OCI-LY3 (cell line): ENCODE results near the gene FGF11.

ENCODE experiments used
- H2AFZ ChIP-seq: fragments of 200-600, 300-600 bp; shearing (Covaris generic); 2 replicates; pipeline ENCODE4 v1.6.0; 2014; ENCODE audit warnings: antibody characterized with exemption, low read depth, low read length
- H3K27ac ChIP-seq: fragments of 200-600, 300-600 bp; sonication (generic); 2 replicates; pipeline ENCODE4 v1.5.1; 2014; ENCODE audit warnings: mild to moderate bottlenecking, low read length, moderate library complexity, mixed read lengths
- H3K27me3 ChIP-seq: fragments of 200-600, 300-600 bp; sonication (generic); 2 replicates; pipeline ENCODE4 v1.6.1; 2014; ENCODE audit warnings: low read depth, low read length, mixed read lengths
- H3K36me3 ChIP-seq: fragments of 200-600, 300-600 bp; sonication (generic); replicated peaks from 2 replicates; pipeline ENCODE3; 2014; ENCODE audit warnings: low read depth, low read length, mixed read lengths
- H3K4me1 ChIP-seq: fragments of 300-600, 200-600 bp; sonication (generic); 2 replicates; pipeline ENCODE4 v1.6.1; 2014; ENCODE audit warnings: low read length, mixed read lengths
- H3K4me2 ChIP-seq: fragments of 200-600, 300-600 bp; sonication (generic); 2 replicates; pipeline ENCODE4 v1.6.1; 2014; ENCODE audit warnings: low read length, mixed read lengths
- H3K4me3 ChIP-seq: fragments of 300-600, 200-600 bp; sonication (generic); 2 replicates; pipeline ENCODE4 v1.5.1; 2014; ENCODE audit warnings: antibody characterized with exemption, mild to moderate bottlenecking, low read length, moderate library complexity
- H3K79me2 ChIP-seq: fragments of 300-600, 200-600 bp; shearing (Covaris generic); 2 replicates; pipeline ENCODE4 v1.6.1; 2014; ENCODE audit warnings: mild to moderate bottlenecking, low read length, mixed read lengths
- H3K9ac ChIP-seq: fragments of 300-600, 200-600 bp; shearing (Covaris generic); 2 replicates; pipeline ENCODE4 v1.6.0; 2014; ENCODE audit warnings: mild to moderate bottlenecking, low read length, moderate library complexity
- H3K9me3 ChIP-seq: fragments of 200-600, 300-600 bp; shearing (Covaris generic); 2 replicates; pipeline ENCODE4 v1.6.1; 2014; ENCODE audit warnings: low read length, mixed read lengths; ENCODE audit not compliant: insufficient read depth
- H4K20me1 ChIP-seq: fragments of 200-600, 300-600 bp; sonication (generic); 2 replicates; pipeline ENCODE4 v1.6.1; 2016; ENCODE audit warnings: low read length, mixed read lengths; ENCODE audit not compliant: insufficient read depth
- CTCF ChIP-seq: fragments of 200-600, 300-600 bp; sonication (generic); IDR thresholded peaks from 2 replicates; pipeline ENCODE4 v1.5.1; 2014; ENCODE audit warnings: antibody characterized with exemption, low read length, low read depth
- EZH2phosphoT487 ChIP-seq: fragments of 200-600 bp; shearing (Covaris generic); IDR thresholded peaks from 2 replicates; pipeline ENCODE4 v1.6.1; 2018; ENCODE audit warnings: antibody characterized with exemption, mixed run types, low read depth

The FGF11 gene

GRCh38 chr17:7444682-7445618 lies 5.6 kb downstream of the FGF11 start, which contains the start of gene CHRNB1:
Gene CHRNB1, plus strand, starts transcription at chr17:7445061. Its CDS starts 67 bp downstream, at chr17:7445128.
- H4K20me1 ChIP-seq, result no peaks in the 10 kb centered on the region
- peaks cover 6% of the 10 kb centered on the region; the same call in 1 of the 2 replicates for H3K4me1 ChIP-seq
- no peak within 1 kb of the TSS for H2AFZ ChIP-seq
- no peak within 1 kb of the TSS for H3K27ac ChIP-seq
- TF ChIP-seq EZH2phosphoT487 (no peak), CTCF (no peak)
- no peaks in the 10 kb centered on the region for H3K9me3 ChIP-seq
- H3K4me3 ChIP-seq, result no peak within 1 kb of the TSS
- no peaks in the 10 kb centered on the region for H3K36me3 ChIP-seq
- H3K9ac ChIP-seq, result no peak within 1 kb of the TSS
- no peaks in the 10 kb centered on the region for H3K79me2 ChIP-seq
- 0 out of 2 replicates have a peak, but pooled peaks cover 3% of the 10 kb centered on the region for H3K27me3 ChIP-seq
- no peak within 1 kb of the TSS for H3K4me2 ChIP-seq

DNA sequence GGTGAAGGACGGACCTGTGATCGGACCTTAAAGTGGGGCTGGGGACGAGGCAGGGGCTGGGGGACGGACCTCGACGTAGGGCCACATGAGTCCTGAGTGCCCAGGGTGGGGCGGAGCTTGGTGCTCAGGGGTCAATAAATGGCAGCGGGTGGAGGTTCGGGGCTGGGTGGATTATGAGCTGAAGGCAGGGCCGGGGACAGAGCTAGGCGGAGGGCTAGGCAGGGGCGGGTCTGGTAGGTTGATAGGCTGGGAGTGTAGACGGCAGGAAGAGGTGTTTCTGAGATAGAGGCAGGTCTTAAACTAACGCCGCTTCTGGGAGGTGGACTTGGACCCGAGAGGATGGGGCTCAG lies 6.3 kb downstream of the FGF11 start:
- H3K9ac ChIP-seq, result no peak overlapping the region
- no peak overlapping the region for H3K4me2 ChIP-seq

GRCh38 chr17:7448461-7448860 lies 9.1 kb downstream of the FGF11 start:
- H3K9me3 ChIP-seq, result no peaks in the 10 kb centered on the region
- no peaks in the 10 kb centered on the region for H3K27me3 ChIP-seq
- no peak overlapping the region for H2AFZ ChIP-seq
- no peak overlapping the region for H3K4me2 ChIP-seq
- no peak overlapping the region for H3K4me3 ChIP-seq
- H3K4me1 ChIP-seq, result no peaks in the 10 kb centered on the region
- no peaks in the 10 kb centered on the region for H3K36me3 ChIP-seq
- no peaks in the 10 kb centered on the region for H4K20me1 ChIP-seq
- no peak overlapping the region for H3K9ac ChIP-seq
- H3K79me2 ChIP-seq, result no peaks in the 10 kb centered on the region
- TF ChIP-seq CTCF (no peak), EZH2phosphoT487 (no peak)
- H3K27ac ChIP-seq, result no peak overlapping the region

More for the DNA sequence above, 6.3 kb downstream of the FGF11 start:
- Histone ChIP-seq H3K27ac (no peak overlapping the region), H4K20me1 (no peaks in the 10 kb centered on the region), H2AFZ (no peak overlapping the region), H3K4me1 (peaks cover 2% of the 10 kb centered on the region; the same call in 1 of the 2 replicates), H3K36me3 (no peaks in the 10 kb centered on the region), H3K79me2 (no peaks in the 10 kb centered on the region), H3K27me3 (no peaks in the 10 kb centered on the region), H3K9me3 (no peaks in the 10 kb centered on the region), H3K4me3 (no peak overlapping the region)
- TF ChIP-seq EZH2phosphoT487, result no peak
- no peak for TF ChIP-seq CTCF

GRCh38 chr17:7459961-7460545 lies 20.7 kb downstream of the FGF11 start:
- no peaks in the 10 kb centered on the region for H4K20me1 ChIP-seq
- H3K4me2 ChIP-seq, result no peak overlapping the region
- no peak overlapping the region for H3K27ac ChIP-seq
- TF ChIP-seq EZH2phosphoT487 (no peak), CTCF (no peak)
- no peak overlapping the region for H2AFZ ChIP-seq
- no peak overlapping the region for H3K4me3 ChIP-seq
- H3K9ac ChIP-seq, result no peak overlapping the region
- H3K79me2 ChIP-seq, result no peaks in the 10 kb centered on the region
- H3K9me3 ChIP-seq, result no peaks in the 10 kb centered on the region
- no peaks in the 10 kb centered on the region for H3K36me3 ChIP-seq
- H3K4me1 ChIP-seq, result peaks cover 4% of the 10 kb centered on the region; the same call in 1 of the 2 replicates
- no peaks in the 10 kb centered on the region for H3K27me3 ChIP-seq
